Body of pancreas (tissue), 4 donors: Measurements from ENCODE around the gene CHST3. TPM values are rescaled to one million over a fixed set of nuclear protein-coding genes. Genes with fewer than 3 reads are reported as not detected.
"Not testable (repeated sequence)": the region's sequence is repeated elsewhere in the genome, so short reads cannot be mapped to it uniquely, and the experiment has no call there.

ENCODE experiments used
- ATAC-seq: fragments of 150-250 bp; one replicate; pipeline ENCODE4 v1.9.1; 2016
- DNase-seq, 4 donors: peaks; one replicate each; pipeline ENCODE4 v3.0.0-alpha.2; 2019
- H3K27ac ChIP-seq, 4 donors: fragments of 200-600 bp; sonication (generic); 1 replicate in 3 of 4; 2 replicates in 1 of 4; pipeline versions ENCODE4 v1.5.1 to v1.6.1; 2016 to 2019; ENCODE audit warnings: mild to moderate bottlenecking in 1 of 4, mixed read lengths in 1 of 4, moderate library complexity in 1 of 4
- H3K27me3 ChIP-seq, 2 donors: fragments of 200-600 bp; sonication (generic); one replicate each; pipeline ENCODE4 v1.6.0; 2016; ENCODE audit warnings: mild to moderate bottlenecking in 1 of 2
- H3K36me3 ChIP-seq, 2 donors: fragments of 200-600 bp; sonication (generic); replicated peaks in 1 of 2; 2 replicates each; pipeline ENCODE4 v1.5.1; 2016; ENCODE audit warnings: low read depth in 2 of 2; ENCODE audit not compliant: insufficient read depth in 1 of 2
- H3K4me1 ChIP-seq: fragments of 200-600 bp; sonication (generic); one replicate; pipeline ENCODE4 v1.6.0; 2016
- H3K4me3 ChIP-seq, 2 donors: fragments of 200-600 bp; sonication (generic); 1 replicate in 1 of 2; 2 replicates in 1 of 2; pipeline ENCODE4 v1.5.1; 2016 to 2019
- H3K9me3 ChIP-seq, 3 donors: fragments of 200-600 bp; sonication (generic); 1 replicate in 2 of 3; 2 replicates in 1 of 3; pipeline ENCODE4 v1.5.1; 2016
- POLR2A ChIP-seq, 3 donors: fragments of 450-650 bp; IDR thresholded peaks; one replicate each; pipeline ENCODE4 v1.6.1; 2016; ENCODE audit warnings: antibody characterized with exemption in 3 of 3, mild to moderate bottlenecking in 2 of 3
- WGBS, 2 donors: methylation state at CpG; one replicate each; pipeline ENCODE4 v1.1.5; 2017; 5-methylcytosine and 5-hydroxymethylcytosine counted together
- intact Hi-C: fragments of 100-400 bp; cut with DNase I; formaldehyde crosslinking; loops from one replicate; pipeline ENCODE4 v1.15.1; 2023
- total RNA-seq, 2 donors: library from RNA; depleted of rRNA; stranded (reverse); fragments of >200 nt; gene quantifications; one replicate each; pipeline ENCODE4 v1.1.0, GENCODE V29; 2016
- TF ChIP-seq, protein P1 (sequence below), 7 experiments: fragments of 450-650 bp in 4 of 7; fragments of 200-600 bp in 3 of 7; sonication (generic) in 3 of 7; IDR thresholded peaks; one replicate each; pipeline ENCODE4 v1.5.1; 2016 to 2019; ENCODE audit warnings: antibody characterized with exemption in 7 of 7

CHST3 gene, protein sequence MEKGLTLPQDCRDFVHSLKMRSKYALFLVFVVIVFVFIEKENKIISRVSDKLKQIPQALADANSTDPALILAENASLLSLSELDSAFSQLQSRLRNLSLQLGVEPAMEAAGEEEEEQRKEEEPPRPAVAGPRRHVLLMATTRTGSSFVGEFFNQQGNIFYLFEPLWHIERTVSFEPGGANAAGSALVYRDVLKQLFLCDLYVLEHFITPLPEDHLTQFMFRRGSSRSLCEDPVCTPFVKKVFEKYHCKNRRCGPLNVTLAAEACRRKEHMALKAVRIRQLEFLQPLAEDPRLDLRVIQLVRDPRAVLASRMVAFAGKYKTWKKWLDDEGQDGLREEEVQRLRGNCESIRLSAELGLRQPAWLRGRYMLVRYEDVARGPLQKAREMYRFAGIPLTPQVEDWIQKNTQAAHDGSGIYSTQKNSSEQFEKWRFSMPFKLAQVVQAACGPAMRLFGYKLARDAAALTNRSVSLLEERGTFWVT
- 10 to 100 TPM in 1 of 2 donors, 1 to 10 TPM in 1; 8.6 to 19.4 TPM for total RNA-seq

DNA sequence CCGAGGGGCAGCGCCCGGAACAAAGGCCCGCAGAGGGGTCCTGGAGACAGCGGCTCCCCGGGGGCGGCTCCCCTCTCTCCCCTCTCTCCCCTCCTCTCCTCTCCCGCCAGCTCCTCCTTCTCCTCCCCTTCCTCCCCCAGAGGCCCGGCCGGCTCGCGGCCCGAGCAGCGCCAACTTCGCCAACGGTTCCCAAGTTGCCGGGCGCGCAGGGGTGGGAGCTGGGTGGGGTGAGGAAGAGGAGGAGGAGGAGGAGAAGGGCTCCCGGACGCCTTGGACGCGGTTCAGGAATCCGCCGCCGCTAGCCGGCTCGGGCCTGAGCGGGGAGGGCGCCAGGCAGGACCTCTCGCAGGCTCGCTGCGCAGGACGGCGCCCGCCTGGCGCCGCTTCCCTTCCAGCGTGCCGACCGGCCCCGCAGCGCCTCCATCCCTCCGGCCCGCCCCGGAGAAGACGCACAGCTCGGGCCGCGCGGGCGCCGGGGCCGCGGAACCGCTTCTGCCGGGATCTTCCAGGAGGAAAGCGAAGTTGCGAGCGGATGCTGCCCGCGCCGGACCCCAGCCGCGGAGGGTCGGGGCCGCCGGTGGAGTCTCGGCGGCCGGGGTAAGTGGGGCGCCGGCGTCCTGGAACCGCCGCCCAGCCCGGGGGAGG, at the start of gene CHST3:
Gene CHST3 (plus strand): TSS at position 298 of the 645 bp plus-strand sequence. CDS start 41,448 bp downstream, outside the sequence.
- Histone ChIP-seq H3K27me3 (no peaks in the 10 kb centered on the region), H3K36me3 (no peaks in the 10 kb centered on the region), H3K27ac (peak within 1 kb of the TSS; percentile 42 to 84 (median 76)), H3K4me3 (no peak within 1 kb of the TSS), H3K4me1 (peaks cover 45% of the 10 kb centered on the region), H3K9me3 (no peaks in the 10 kb centered on the region)
- TF ChIP-seq POLR2A (IDR thresholded peaks at IDR 0.05): peak in 1 of 3 donors; percentile 7
- TF ChIP-seq, protein P1, sequence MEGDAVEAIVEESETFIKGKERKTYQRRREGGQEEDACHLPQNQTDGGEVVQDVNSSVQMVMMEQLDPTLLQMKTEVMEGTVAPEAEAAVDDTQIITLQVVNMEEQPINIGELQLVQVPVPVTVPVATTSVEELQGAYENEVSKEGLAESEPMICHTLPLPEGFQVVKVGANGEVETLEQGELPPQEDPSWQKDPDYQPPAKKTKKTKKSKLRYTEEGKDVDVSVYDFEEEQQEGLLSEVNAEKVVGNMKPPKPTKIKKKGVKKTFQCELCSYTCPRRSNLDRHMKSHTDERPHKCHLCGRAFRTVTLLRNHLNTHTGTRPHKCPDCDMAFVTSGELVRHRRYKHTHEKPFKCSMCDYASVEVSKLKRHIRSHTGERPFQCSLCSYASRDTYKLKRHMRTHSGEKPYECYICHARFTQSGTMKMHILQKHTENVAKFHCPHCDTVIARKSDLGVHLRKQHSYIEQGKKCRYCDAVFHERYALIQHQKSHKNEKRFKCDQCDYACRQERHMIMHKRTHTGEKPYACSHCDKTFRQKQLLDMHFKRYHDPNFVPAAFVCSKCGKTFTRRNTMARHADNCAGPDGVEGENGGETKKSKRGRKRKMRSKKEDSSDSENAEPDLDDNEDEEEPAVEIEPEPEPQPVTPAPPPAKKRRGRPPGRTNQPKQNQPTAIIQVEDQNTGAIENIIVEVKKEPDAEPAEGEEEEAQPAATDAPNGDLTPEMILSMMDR (IDR thresholded peaks at IDR 0.05): no peak
- ATAC-seq (peak; percentile 60), DNase-seq (peak; percentile 37 to 58 (median 50))
- intact Hi-C loops: no loop called here
- WGBS, 2 donors: 1% methylated on average over 14 to 76 of the region's 77 CpGs

DNA sequence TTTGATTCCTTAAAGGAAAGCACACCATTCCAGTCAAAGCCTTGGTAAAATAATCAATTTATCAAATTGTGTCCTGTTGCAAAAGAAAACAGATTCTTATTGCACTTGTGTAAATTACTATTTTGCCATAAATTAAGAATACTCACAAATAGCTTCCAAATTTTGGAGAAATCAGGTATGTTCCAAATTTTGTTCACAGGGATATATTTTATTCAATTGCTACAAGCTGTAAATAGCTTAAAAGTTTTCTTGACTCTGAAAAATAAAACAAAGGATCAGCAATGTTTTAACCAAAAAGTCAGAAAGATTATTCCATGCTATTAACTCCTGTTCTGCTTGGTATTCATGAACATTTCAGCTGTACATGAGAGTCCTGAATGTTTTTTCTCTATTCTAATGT, 47.4 kb upstream of the CHST3 start:
- Histone ChIP-seq H3K27me3 (no peaks in the 10 kb centered on the region), H3K27ac (no peak overlapping the region), H3K4me1 (peaks cover 11% of the 10 kb centered on the region), H3K36me3 (no peaks in the 10 kb centered on the region), H3K9me3 (no peaks in the 10 kb centered on the region), H3K4me3 (no peak overlapping the region)
- DNase-seq (no peak), ATAC-seq (no peak)
- intact Hi-C loops: no loop called here
- TF ChIP-seq, protein P1 (IDR thresholded peaks at IDR 0.05): no peak

DNA sequence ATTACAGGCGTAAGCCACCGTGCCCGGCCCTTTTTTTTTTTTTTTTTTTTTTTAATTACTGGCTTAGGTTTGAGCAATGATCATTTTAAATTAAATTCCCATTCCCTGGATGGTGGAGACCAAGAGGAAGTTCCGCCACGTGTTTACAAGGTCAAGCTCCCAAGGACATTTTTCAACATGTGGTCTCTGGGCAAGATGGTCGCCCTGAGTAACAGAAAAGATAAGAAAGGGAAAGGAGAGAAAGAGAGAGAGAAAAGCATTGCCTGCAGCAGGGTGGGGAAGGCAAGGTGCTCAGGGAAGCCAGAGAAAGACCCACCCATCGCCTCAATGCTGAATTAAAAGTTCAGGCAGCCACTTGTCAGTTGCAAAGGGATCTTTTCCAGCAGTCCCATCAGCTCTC, 45.2 kb upstream of the CHST3 start:
- intact Hi-C loops: no loop called here
- TF ChIP-seq POLR2A (IDR thresholded peaks at IDR 0.05): no peak
- TF ChIP-seq, protein P1 (IDR thresholded peaks at IDR 0.05): no peak
- DNase-seq: no peak
- Histone ChIP-seq H3K4me3 (no peak overlapping the region), H3K36me3 (no peaks in the 10 kb centered on the region), H3K9me3 (no peaks in the 10 kb centered on the region), H3K27ac (no peak overlapping the region), H3K4me1 (peaks cover 11% of the 10 kb centered on the region), H3K27me3 (no peaks in the 10 kb centered on the region)
- ATAC-seq: no peak
- 55 to 71% methylated on average over 7 of the region's 7 CpGs for WGBS, 2 donors

DNA sequence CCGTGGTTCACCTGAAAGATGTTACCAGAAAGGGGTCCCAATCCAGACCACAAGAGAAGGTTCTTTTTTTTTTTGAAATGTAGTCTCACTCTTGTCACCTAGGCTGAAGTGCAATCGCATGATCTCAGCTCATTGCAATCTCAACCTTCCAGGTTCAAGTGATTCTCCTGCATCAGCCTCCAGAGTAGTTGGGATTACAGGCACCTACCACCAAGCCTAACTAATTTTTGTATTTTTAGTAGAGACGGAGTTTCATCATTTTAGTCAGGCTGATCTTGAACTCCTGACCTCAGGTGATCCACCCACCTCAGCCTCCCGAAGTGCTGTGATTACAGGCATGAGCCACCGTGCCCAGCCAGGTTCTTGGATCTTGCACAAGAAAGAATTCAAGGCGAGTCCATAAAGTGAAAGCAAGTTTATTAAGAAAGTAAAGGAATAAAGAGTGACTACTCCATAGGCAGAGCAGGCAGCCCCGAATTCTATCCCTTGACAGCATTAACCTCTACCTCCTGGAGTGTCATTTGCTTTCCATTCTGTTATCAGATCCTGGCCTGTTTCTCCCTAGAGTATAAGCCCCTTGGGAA, 44.1 kb upstream of the CHST3 start:
- peaks cover 11% of the 10 kb centered on the region for H3K4me1 ChIP-seq
- H3K4me3 ChIP-seq, H3K27me3 ChIP-seq, intact Hi-C loops, ATAC-seq, H3K9me3 ChIP-seq, H3K36me3 ChIP-seq, DNase-seq: not testable (repeated sequence)
- peak overlapping the region in 1 of 4 donors; percentile 3 for H3K27ac ChIP-seq
- WGBS, 2 donors: 58 to 63% methylated on average over 7 of the region's 7 CpGs
